Measurements from ENCODE around the gene ROBO4.

The ROBO4 gene

DNA sequence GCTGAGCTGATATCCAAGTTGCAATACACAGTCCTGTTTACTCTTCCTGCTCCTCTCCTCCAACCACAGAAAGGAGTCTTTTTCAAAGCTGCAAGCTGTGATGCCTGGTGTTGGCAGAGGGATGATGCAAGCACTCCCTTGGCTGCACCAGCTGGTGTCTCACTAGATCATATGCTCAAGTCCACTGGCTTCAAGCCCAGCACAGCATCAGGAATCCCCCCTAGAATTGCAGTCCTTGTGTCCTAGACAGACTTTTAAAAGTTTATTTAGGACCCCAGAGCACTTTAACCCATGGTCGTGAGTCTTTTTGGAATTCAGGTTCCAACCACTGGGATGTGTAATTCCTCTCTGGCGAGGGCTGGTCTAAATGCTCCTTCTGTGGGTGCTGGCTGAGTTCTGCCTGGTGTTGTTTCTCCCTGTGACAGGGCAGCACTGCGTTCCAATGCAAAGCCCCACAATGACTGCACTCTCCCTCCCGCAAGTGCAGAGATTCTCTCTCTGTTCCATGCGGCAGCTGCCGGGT is 19.5 kb upstream of the ROBO4 start:
- Histone ChIP-seq H3K4me3 (ENCODE audit: low read length) (no peak overlapping the region), H3K4me1 (ENCODE audit: control insufficient read depth, low read depth, low read length) (no peaks in the 10 kb centered on the region), H3K9me3 (ENCODE audit: control insufficient read depth, low read depth, low read length) (peaks cover 4% of the 10 kb centered on the region), H3K36me3 (ENCODE audit: control insufficient read depth, low read depth, low read length) (no peaks in the 10 kb centered on the region), H3K9ac (ENCODE audit: low read length) (no peak overlapping the region), H3K27me3 (ENCODE audit: control insufficient read depth, insufficient read depth, low read length) (peaks cover 40% of the 10 kb centered on the region), H3K27ac (ENCODE audit: low read length) (no peak overlapping the region)

DNA sequence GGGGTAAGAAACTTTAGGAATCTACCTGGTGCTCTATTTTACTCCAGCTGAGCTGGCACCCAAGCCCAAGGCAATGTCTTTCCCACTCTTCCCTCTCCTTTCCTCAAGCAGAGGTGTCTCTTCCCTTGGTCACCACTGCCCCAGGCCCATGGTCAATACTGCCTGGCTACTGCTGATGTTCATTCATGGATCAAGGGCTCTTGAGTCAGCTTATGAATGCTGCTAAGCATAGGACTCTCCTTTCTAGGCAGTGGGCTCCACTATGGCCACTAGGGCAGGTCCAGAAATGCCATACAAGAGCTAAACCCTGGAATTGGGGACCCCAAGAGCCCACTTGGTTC is 18.7 kb upstream of the ROBO4 start:
- no peak overlapping the region for H3K27ac ChIP-seq (ENCODE audit: low read length)
- no peaks in the 10 kb centered on the region for H3K4me1 ChIP-seq (ENCODE audit: control insufficient read depth, low read depth, low read length)
- H3K9ac ChIP-seq (ENCODE audit: low read length), result no peak overlapping the region

DNA sequence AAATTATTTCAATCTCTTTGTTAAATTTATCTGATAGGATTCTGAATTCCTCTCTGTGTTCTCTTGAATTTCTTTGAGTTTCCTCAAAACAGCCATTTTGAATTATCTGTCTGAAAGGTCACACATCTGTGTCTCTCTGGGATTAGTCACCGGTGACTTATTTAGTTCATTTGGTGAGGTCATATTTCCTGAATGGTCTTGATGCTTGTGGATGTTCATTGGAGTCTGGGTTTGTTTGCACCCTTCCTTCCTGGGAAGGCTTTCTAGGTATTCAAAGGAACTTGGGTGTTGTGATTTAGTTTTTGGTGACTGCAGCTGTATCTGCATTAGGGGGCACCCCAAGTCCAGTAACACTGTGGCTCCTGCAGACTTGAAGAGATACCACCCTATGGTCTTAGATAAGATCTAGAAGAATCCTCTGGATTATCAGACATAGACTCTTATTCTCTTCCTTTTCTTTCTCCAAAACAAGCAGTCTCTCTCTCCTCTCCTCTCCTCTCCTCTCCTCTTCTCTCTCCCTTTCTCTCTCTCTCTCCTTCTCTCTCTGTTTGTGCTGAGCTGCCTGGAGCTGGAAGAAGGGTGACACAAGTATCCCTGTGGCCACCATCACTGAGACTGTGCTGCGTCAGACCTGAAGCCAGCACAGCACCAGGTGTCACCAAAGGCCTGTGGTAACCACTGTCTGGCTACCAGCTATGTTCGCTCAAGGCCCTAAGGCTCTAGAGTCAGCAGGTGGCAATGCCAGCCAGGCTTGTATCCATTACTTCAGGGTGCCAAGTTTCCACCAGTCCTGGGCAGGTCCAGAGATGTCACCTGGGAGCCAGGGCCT is 18.1 kb upstream of the ROBO4 start:
- H3K27me3 ChIP-seq (ENCODE audit: control insufficient read depth, insufficient read depth, low read length), result peaks cover 26% of the 10 kb centered on the region
- H3K27ac ChIP-seq (ENCODE audit: low read length), result no peak overlapping the region
- no peak overlapping the region for H3K4me3 ChIP-seq (ENCODE audit: low read length)
- H3K9ac ChIP-seq (ENCODE audit: low read length), result no peak overlapping the region
- H3K36me3 ChIP-seq (ENCODE audit: control insufficient read depth, low read depth, low read length), result no peaks in the 10 kb centered on the region
- peaks cover 4% of the 10 kb centered on the region for H3K9me3 ChIP-seq (ENCODE audit: control insufficient read depth, low read depth, low read length)
- no peaks in the 10 kb centered on the region for H3K4me1 ChIP-seq (ENCODE audit: control insufficient read depth, low read depth, low read length)

More for the DNA sequence above, 18.7 kb upstream of the ROBO4 start:
- Histone ChIP-seq H3K9me3 (ENCODE audit: control insufficient read depth, low read depth, low read length) (peaks cover 4% of the 10 kb centered on the region), H3K36me3 (ENCODE audit: control insufficient read depth, low read depth, low read length) (no peaks in the 10 kb centered on the region), H3K27me3 (ENCODE audit: control insufficient read depth, insufficient read depth, low read length) (peaks cover 31% of the 10 kb centered on the region), H3K4me3 (ENCODE audit: low read length) (no peak overlapping the region)

DNA sequence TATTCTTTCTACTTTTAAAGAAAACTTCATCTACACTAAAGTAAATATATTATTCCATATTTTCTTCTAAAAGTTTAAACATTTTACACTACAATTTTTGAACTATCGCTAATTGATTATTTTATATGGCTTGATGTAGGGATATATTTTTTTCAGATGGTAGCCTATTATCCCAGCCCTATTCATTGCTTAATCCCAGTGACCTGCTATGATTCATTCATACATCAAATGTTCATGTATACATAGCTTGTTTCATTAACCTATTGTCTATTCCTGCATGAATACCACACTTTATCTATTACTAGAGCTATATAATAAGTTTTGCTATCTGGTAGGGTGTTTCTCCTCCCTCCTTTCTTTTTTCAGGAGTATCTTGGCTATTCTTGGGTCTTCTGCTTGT is 5.0 kb upstream of the ROBO4 start:
- Histone ChIP-seq H3K27me3 (ENCODE audit: control insufficient read depth, insufficient read depth, low read length) (peaks cover 16% of the 10 kb centered on the region), H3K9me3 (ENCODE audit: control insufficient read depth, low read depth, low read length) (no peaks in the 10 kb centered on the region), H3K4me3 (ENCODE audit: low read length) (no peak overlapping the region), H3K4me1 (ENCODE audit: control insufficient read depth, low read depth, low read length) (peaks cover 12% of the 10 kb centered on the region), H3K27ac (ENCODE audit: low read length) (no peak overlapping the region), H3K36me3 (ENCODE audit: control insufficient read depth, low read depth, low read length) (no peaks in the 10 kb centered on the region), H3K9ac (ENCODE audit: low read length) (no peak overlapping the region)

GRCh38 chr11:124900464-124900863 is 2.8 kb upstream of the ROBO4 start:
- Histone ChIP-seq H3K9ac (ENCODE audit: low read length) (no peak overlapping the region), H3K4me3 (ENCODE audit: low read length) (no peak overlapping the region), H3K27ac (ENCODE audit: low read length) (no peak overlapping the region), H3K27me3 (ENCODE audit: control insufficient read depth, insufficient read depth, low read length) (peaks cover 16% of the 10 kb centered on the region), H3K9me3 (ENCODE audit: control insufficient read depth, low read depth, low read length) (no peaks in the 10 kb centered on the region), H3K36me3 (ENCODE audit: control insufficient read depth, low read depth, low read length) (no peaks in the 10 kb centered on the region), H3K4me1 (ENCODE audit: control insufficient read depth, low read depth, low read length) (peaks cover 12% of the 10 kb centered on the region)

DNA sequence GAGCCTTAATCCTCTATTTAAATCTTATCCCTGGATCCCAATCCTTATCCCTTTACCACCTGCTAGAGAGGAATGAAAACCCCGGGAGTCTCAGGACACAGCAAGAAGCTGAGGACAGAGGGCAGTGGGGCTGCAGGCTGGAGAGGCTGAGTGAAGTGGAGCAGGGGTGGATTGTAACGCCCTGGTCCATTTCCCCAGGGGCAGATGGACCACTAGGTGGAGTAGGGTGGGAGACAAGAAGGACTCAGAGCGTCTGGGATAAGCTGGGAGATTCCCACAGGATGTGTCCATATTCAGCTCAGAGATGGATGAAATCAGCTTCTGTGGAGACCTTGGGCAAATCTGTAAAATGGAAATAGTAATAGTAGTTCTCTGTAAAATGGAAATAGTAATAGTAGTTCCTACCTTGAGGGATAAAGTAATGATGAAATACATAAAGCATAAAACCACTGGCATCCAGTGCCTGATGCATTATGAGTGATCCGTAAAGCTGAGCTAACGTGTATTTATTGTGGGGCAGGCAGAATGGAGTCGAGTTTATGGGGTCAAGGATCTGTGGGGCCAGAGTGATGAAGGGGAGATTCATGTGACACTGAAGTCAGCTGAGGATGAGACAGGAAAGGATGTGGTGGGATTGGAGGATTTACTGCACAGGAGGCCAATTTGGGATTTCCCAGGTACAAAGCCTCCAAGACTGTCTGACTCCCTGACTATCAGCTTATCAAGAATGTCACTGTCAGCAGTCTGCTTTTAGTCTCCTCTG is 1.9 kb upstream of the ROBO4 start:
- Histone ChIP-seq H3K36me3 (ENCODE audit: control insufficient read depth, low read depth, low read length) (no peaks in the 10 kb centered on the region), H3K27me3 (ENCODE audit: control insufficient read depth, insufficient read depth, low read length) (peaks cover 16% of the 10 kb centered on the region), H3K9ac (ENCODE audit: low read length) (no peak overlapping the region), H3K4me3 (ENCODE audit: low read length) (no peak overlapping the region), H3K9me3 (ENCODE audit: control insufficient read depth, low read depth, low read length) (no peaks in the 10 kb centered on the region), H3K4me1 (ENCODE audit: control insufficient read depth, low read depth, low read length) (peaks cover 12% of the 10 kb centered on the region), H3K27ac (ENCODE audit: low read length) (no peak overlapping the region)

- H3K27ac ChIP-seq (ENCODE audit: low read length), result no peak overlapping the region
- peaks cover 12% of the 10 kb centered on the region for H3K4me1 ChIP-seq (ENCODE audit: control insufficient read depth, low read depth, low read length)
These were observed 1.0 kb upstream of the ROBO4 start for GRCh38 chr11:124898711-124899110.

DNA sequence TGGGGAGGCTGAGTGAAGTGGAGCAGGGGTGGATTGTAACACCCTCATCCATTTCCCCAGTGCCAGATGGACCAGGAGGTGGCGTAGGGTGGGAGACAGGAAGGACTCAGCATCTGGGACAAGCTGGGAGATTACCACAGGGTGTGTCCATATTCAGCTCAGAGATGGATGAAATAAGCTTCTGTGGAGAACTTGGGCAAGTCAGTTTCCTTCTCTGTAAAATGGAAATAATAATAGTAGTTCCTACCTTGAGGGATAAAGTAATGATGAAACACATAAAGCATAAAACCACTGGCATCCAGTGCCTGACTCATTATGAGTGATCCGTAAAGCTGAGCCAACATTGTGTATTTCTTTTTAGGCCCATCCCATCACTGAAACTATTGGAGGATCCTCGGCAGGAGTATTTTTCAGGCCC is 607 bp upstream of the ROBO4 start:
- H3K4me3 ChIP-seq (ENCODE audit: low read length), result no peak overlapping the region
- peaks cover 6% of the 10 kb centered on the region for H3K27me3 ChIP-seq (ENCODE audit: control insufficient read depth, insufficient read depth, low read length)
- H3K9me3 ChIP-seq (ENCODE audit: control insufficient read depth, low read depth, low read length), result no peaks in the 10 kb centered on the region
- peaks cover 12% of the 10 kb centered on the region for H3K4me1 ChIP-seq (ENCODE audit: control insufficient read depth, low read depth, low read length)
- H3K27ac ChIP-seq (ENCODE audit: low read length), result no peak overlapping the region
- no peak overlapping the region for H3K9ac ChIP-seq (ENCODE audit: low read length)
- no peaks in the 10 kb centered on the region for H3K36me3 ChIP-seq (ENCODE audit: control insufficient read depth, low read depth, low read length)

More at GRCh38 chr11:124898711-124899110, 1.0 kb upstream of the ROBO4 start:
- Histone ChIP-seq H3K9me3 (ENCODE audit: control insufficient read depth, low read depth, low read length) (no peaks in the 10 kb centered on the region), H3K36me3 (ENCODE audit: control insufficient read depth, low read depth, low read length) (no peaks in the 10 kb centered on the region), H3K27me3 (ENCODE audit: control insufficient read depth, insufficient read depth, low read length) (peaks cover 10% of the 10 kb centered on the region), H3K9ac (ENCODE audit: low read length) (no peak overlapping the region), H3K4me3 (ENCODE audit: low read length) (no peak overlapping the region)

GRCh38 chr11:124896821-124897391 is 759 bp downstream of the ROBO4 start:
- no peak overlapping the region for H3K4me3 ChIP-seq (ENCODE audit: low read length)
- peaks cover 4% of the 10 kb centered on the region for H3K27me3 ChIP-seq (ENCODE audit: control insufficient read depth, insufficient read depth, low read length)
- H3K9ac ChIP-seq (ENCODE audit: low read length), result no peak overlapping the region
- H3K4me1 ChIP-seq (ENCODE audit: control insufficient read depth, low read depth, low read length), result peaks cover 12% of the 10 kb centered on the region
- H3K36me3 ChIP-seq (ENCODE audit: control insufficient read depth, low read depth, low read length), result no peaks in the 10 kb centered on the region
- no peaks in the 10 kb centered on the region for H3K9me3 ChIP-seq (ENCODE audit: control insufficient read depth, low read depth, low read length)
- no peak overlapping the region for H3K27ac ChIP-seq (ENCODE audit: low read length)

- H3K27ac ChIP-seq (ENCODE audit: low read length), result no peak overlapping the region
- peaks cover 12% of the 10 kb centered on the region for H3K4me1 ChIP-seq (ENCODE audit: control insufficient read depth, low read depth, low read length)
- no peaks in the 10 kb centered on the region for H3K9me3 ChIP-seq (ENCODE audit: control insufficient read depth, low read depth, low read length)
- no peaks in the 10 kb centered on the region for H3K36me3 ChIP-seq (ENCODE audit: control insufficient read depth, low read depth, low read length)
- no peak overlapping the region for H3K9ac ChIP-seq (ENCODE audit: low read length)
- peaks cover 4% of the 10 kb centered on the region for H3K27me3 ChIP-seq (ENCODE audit: control insufficient read depth, insufficient read depth, low read length)
- no peak overlapping the region for H3K4me3 ChIP-seq (ENCODE audit: low read length)
These were observed 1.5 kb downstream of the ROBO4 start for GRCh38 chr11:124896071-124896750.

- peaks cover 12% of the 10 kb centered on the region for H3K4me1 ChIP-seq (ENCODE audit: control insufficient read depth, low read depth, low read length)
- no peak overlapping the region for H3K4me3 ChIP-seq (ENCODE audit: low read length)
- H3K9me3 ChIP-seq (ENCODE audit: control insufficient read depth, low read depth, low read length), result no peaks in the 10 kb centered on the region
- no peak overlapping the region for H3K27ac ChIP-seq (ENCODE audit: low read length)
- H3K27me3 ChIP-seq (ENCODE audit: control insufficient read depth, insufficient read depth, low read length), result peaks cover 1% of the 10 kb centered on the region
- no peaks in the 10 kb centered on the region for H3K36me3 ChIP-seq (ENCODE audit: control insufficient read depth, low read depth, low read length)
- H3K9ac ChIP-seq (ENCODE audit: low read length), result no peak overlapping the region
These were observed 2.1 kb downstream of the ROBO4 start for GRCh38 chr11:124895471-124895971.
